HG03066 (cell line): ENCODE data around the gene SPINDOC.
"Not testable (repeated sequence)": the region's sequence is repeated elsewhere in the genome, so short reads cannot be mapped to it uniquely, and the experiment has no call there.

Source experiments
- ATAC-seq: cut with Tn5 transposase; IDR thresholded peaks from one replicate; pipeline ENCODE4 v1.9.1; 2021; ENCODE audit warnings: low read depth; ENCODE audit not compliant: unreplicated experiment

Gene SPINDOC

GRCh38 chr11:63783925-63784592 is 29.2 kb upstream of the SPINDOC start:
- no peak for ATAC-seq

GRCh38 chr11:63785823-63786222 is 27.4 kb upstream of the SPINDOC start:
- no peak for ATAC-seq

DNA sequence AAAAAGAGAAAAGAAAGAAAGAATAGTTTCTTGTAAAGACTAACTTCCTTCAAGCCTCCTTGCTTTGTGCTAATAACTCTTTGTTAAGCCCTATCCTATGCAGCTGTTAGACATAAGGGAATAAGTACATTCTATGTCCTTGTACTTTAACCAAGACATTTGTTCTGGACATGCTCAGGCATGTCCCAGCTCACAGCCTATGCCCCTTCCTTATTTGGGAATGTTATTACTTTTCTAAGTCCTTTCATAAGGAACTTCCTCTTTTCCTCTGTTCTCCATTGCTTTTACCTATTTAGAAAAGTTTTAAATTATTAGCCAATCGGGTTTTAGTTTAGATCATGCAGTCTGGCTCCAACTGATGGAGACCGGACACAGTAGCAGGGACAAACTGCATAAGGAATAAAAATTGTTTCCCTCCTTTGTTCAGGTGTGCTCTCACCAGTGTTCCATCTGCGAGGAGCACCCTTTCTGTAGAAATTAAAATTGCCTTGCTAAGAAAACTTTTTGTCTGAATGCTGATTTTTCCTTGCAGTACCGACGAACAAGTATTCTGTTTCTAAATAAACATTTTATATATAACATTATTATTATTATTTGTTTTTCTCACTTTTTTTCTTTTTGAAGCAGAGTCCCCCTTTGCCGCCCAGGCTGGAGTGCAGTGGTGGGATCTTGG is 21.6 kb upstream of the SPINDOC start:
- no peak for ATAC-seq

DNA sequence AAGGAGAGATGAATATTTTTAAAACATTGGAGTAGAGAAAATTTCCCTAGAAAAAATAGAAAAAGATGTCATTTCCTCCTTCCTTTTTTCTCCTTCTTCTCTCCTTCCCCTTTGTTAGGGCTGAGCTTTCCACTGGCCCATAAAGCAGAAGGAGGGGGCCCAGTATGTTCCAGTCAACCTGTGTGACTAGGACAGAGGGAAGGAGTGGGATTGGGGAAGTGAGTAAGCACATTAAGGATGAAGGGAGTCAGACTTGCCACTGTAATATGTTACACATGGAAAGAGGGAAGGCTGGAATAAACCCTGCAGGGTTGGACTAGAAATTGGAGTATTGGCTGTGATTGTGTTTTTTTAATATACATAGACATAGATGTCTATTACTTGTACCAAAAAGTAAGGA is 20.1 kb upstream of the SPINDOC start:
- no peak for ATAC-seq

GRCh38 chr11:63795066-63795465 is 18.2 kb upstream of the SPINDOC start:
- no peak for ATAC-seq

DNA sequence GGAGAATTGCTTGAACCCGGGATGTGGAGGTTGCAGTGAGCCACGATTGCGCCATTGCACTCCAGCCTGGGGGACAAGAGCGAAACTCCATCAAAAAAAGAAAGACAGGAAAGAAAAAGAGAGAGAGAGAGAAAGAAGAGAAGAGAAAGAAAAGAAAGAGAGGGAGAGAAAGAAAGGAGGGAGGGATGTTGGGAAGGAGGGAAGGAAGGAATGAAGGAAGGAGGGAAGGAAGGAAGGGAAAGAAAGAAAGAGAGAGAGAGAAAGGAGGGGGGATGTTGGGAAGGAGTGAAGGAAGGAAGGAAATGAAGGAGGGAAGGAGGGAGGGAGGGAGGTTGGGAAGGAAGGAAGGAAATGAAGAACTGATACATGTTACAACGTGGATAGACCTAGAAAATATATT is 12.3 kb upstream of the SPINDOC start:
- ATAC-seq: no peak

DNA sequence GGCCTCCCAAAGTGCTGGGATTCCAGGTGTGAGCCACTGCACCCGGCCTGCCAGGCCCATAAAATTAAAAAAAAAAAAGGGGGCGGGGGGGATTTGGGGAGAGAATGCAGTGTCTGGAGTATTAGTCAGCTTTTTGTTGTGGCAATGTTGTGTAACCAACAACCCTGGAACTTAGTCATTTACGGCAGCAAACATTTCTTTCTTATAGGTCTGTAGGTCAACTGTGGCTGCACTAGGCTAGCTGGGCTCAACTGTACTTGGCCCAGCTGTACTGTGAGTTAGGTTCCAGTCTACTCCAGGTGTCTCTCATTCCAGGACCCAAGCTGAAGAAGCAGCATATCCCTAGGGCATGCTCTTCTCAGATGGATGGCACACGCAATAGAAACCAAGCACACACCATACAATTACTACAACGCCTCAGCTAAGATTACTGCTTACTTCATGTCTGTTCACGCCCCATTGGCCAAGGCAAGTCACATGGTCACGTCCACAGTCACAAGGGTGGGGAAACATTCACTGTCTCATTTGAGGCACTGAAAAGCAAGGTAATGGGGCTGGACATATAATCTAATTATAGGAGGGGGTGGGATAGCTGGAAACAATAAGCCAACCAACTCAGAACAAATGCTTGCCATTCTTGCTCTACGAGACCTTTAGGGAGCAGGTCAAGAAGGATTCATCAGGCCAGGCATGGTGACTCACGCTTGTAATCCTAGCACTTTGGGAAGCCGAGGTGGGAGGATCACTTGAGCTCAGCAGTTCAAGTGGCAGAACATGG is 10.4 kb upstream of the SPINDOC start:
- no peak for ATAC-seq

GRCh38 chr11:63804259-63804658 is 9.0 kb upstream of the SPINDOC start:
- ATAC-seq: no peak

DNA sequence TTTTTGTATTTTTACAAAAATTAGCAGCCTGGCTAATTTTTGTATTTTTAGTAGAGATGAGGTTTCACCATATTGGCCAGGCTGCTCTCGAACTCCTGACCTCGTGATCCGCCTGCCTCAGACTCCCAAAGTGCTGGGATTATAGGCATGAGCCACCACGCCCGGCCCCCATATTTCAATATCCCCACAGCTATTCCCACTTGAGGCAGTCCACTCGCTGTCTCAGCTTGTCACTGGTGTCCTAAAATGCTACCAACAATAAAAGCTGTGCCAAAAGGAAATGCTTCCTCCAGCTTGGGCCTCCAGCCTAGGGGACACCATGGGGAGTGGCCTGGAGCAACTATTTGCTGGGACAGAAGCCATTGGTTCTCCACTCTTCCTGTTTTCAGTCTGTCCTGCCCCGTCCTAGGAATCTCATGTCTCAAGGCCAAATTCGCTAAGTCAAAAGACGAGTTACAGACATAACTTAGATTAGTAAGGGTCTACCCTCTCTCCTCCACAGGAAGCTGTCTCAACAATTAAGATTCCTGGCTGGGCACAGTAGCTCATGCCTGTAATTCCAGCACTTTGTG is 7.3 kb upstream of the SPINDOC start:
- ATAC-seq: no peak

DNA sequence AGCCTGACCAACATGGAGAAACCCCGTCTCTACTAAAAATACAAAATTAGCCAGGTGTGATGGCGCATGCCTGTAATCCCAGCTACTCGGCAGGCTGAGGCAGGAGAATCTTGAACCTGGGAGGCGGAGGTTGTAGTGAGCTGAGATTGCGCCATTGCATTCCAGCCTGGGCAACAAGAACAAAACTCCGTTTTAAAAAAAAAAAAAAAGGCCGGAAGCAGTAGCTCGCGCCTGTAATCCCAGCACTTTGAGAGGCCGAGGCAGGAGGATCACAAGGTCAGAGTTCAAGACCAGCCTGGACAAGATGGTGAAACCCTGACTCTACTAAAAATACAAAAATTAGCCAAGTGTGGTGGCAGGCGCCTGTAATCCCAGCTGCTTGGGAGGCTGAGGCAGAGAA is 2.9 kb upstream of the SPINDOC start:
- ATAC-seq: not testable (repeated sequence)

DNA sequence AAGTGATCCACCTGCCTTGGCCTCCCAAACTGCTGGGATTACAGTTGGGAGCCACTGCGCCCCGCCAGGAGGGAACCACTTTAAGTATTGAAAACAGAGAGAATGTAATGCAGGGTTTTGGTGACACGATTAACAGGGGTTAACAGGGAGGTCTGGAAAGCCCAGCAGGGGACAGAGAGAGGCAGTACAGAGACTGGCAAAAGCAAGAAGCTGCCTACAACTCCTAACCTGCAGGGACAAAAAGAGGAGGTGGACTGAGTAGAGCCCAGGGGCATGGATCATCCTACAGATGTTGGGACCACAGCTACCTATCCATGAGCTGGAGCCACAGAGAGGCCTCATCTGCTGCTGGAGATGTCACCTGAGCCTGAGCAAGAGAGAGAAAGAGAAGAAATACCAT is 1.7 kb upstream of the SPINDOC start:
- no peak for ATAC-seq

DNA sequence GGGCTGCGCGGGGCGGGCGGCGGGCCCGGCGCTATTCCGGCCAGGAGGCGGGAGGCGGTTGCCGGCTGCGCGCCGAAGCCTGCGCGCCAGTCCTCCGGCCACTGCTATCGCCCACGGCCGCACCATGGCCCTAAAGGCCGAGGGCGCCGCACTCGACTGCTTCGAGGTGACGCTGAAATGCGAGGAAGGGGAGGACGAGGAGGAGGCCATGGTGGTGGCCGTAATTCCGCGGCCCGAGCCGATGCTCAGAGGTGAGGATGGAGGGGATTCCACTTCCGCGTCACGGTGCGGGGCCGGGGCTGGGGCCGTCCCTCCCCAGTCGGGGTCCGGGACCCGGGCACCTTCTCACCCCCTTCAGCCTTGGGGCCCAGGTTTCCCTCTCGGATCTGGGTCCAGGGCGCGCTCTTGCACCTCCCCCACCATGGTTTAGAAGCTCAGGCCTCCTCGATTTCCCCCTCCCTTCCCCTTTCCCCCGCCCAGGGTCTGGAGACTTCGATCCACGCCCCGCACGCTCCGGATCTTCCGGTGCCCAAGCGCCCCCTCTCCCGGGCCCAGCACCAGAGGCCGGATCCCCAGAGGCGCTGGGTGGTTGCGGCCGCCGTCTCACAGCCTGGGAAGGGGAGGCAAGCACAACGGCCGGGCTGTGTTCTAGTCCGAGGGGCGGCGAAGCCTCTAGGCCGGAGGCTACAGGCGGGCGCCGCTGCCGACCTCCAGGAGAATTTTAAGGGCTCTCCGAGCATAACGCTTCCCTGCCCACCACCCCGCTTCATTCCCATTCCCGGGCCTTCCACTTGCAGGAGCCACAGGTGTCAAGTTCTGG is 517 bp downstream of the SPINDOC start:
- ATAC-seq: peak; percentile 23

- no peak for ATAC-seq
Observed at GRCh38 chr11:63814383-63814736, 1.1 kb downstream of the SPINDOC start.

DNA sequence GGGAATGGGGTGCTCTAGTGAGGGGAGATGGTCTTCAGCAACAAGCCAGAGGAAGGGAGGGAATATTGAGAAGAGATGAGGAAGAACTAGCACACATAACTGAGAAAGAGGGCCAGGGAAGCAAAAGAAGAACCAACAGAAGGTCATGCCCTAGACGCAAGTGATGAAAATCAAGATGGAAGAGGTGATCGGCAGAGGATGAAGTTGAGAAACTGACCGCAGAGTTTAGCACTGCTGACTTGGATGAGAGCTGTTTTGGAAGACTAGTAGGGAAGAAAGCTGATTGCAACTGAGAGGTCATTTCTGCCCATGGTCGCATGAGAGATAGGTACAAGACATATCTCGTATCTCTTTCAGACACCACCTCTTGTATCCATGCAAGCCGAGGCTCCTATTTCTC is 2.9 kb downstream of the SPINDOC start:
- ATAC-seq: no peak

DNA sequence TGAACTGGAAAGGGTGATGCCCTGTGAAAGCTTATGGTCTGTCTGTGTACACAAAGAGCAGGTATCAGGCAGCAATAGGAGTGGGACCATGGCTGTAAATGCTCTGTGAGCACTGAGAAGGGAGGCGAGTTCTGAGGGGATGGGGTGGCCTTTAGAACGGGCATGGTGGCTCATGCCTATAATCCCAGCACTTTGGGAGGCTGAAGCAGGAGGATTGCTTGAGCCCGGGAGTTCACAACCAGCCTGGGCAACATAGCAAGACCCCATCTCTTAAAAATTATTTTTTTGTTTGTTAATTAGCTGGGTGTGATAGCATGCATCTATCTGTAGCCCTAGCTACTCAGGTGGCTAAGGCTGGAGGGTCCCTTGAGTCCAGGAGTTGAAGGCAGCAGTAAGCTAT is 3.5 kb downstream of the SPINDOC start:
- no peak for ATAC-seq

GRCh38 chr11:63817758-63818498 is 4.7 kb downstream of the SPINDOC start:
- no peak for ATAC-seq

DNA sequence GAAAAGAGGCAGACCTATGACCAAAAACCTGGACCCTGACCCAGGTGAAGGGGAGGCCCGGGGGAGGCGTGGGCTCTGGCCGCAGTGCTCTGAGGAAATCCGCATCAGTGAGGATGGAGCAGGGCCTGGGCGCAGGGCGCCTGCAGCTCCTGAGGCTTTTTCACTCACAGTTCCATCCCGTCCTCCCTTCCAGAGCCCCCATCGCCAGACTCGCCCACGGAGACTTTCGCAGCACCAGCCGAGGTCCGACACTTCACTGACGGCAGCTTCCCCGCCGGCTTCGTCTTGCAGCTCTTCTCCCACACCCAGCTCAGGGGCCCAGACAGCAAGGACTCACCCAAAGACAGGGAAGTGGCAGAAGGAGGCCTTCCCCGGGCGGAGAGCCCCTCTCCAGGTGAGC is 5.4 kb downstream of the SPINDOC start:
- no peak for ATAC-seq

- ATAC-seq: no peak
Observed at GRCh38 chr11:63821411-63821810, 8.2 kb downstream of the SPINDOC start.

- no peak for ATAC-seq
Observed at GRCh38 chr11:63826471-63827190, 13.4 kb downstream of the SPINDOC start.
